Measurements from ENCODE around the gene APOH.

The APOH gene

DNA sequence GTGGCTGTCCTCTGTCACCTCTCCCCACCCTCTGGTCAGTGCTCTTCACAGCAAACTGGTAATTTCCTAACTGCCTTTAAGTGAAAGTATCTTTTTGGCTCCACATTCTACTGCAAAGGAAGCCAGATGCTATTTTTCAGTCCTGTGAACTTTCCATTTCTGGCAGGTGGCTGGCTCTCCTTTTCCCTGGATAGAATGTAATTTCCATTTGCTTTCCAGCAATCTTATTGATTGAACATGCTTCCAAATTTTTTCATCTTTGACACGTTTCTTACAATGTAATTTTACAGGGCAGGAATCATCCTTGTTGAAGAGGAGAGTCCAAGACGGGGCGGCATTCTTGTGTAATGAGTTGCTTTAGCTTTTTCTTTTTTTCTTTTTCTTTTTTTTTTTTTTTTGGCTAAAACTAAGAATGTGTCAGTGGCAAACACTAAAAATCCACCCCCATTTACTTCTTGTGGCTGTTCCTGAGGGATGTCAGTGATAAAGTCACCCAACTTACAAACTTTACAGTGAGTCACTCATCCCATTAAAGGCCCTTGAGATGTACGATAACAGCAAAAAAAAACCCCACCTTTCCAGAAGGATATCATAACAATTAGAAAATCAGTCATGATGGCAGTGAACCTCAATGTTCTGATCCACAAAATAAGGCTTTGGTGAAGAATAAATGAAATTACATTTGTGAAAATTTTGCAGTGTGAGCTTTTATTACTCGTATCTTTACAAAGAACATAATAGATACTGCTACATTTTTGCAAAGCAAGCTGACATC, 43.8 kb upstream of the APOH start:
- no peak for DNase-seq (ENCODE audit: low read depth)
- no peak for TF ChIP-seq POLR2A (IDR thresholded peaks at IDR 0.05; ENCODE audit: extremely low read depth, insufficient read length)
- TF ChIP-seq, protein P1, sequence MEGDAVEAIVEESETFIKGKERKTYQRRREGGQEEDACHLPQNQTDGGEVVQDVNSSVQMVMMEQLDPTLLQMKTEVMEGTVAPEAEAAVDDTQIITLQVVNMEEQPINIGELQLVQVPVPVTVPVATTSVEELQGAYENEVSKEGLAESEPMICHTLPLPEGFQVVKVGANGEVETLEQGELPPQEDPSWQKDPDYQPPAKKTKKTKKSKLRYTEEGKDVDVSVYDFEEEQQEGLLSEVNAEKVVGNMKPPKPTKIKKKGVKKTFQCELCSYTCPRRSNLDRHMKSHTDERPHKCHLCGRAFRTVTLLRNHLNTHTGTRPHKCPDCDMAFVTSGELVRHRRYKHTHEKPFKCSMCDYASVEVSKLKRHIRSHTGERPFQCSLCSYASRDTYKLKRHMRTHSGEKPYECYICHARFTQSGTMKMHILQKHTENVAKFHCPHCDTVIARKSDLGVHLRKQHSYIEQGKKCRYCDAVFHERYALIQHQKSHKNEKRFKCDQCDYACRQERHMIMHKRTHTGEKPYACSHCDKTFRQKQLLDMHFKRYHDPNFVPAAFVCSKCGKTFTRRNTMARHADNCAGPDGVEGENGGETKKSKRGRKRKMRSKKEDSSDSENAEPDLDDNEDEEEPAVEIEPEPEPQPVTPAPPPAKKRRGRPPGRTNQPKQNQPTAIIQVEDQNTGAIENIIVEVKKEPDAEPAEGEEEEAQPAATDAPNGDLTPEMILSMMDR (IDR thresholded peaks at IDR 0.05; ENCODE audit: low read depth, low read length) = no peak
- TF ChIP-seq, protein P2, sequence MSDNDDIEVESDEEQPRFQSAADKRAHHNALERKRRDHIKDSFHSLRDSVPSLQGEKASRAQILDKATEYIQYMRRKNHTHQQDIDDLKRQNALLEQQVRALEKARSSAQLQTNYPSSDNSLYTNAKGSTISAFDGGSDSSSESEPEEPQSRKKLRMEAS (IDR thresholded peaks at IDR 0.05; ENCODE audit: low read depth, low read length) = no peak
- TF ChIP-seq MYC (IDR thresholded peaks at IDR 0.05; ENCODE audit: low read depth, low read length) = no peak
- H3K4me3 ChIP-seq (ENCODE audit: low read depth, low read length) = no peak overlapping the region

DNA sequence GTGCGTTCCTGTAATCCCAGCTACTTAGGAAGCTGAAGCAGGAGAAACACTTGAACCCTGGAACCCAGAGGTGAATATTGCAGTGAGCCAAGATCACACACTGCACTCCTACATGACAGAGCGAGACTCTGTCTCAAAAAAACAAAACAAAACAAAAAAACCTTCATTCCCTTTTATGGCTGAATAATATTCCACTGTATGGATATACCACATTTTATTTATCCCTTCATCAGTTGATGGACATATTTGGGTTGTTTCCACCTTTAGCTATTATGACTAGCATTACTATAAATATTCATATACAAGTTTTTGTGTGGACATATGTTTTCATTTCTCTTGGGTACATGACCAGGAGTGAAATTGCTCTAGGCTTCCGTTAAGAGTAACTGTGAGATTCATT, 42.3 kb upstream of the APOH start:
- DNase-seq (ENCODE audit: low read depth) = no peak
- TF ChIP-seq, protein P1 (IDR thresholded peaks at IDR 0.05; ENCODE audit: low read depth, low read length) = no peak
- TF ChIP-seq POLR2A (IDR thresholded peaks at IDR 0.05; ENCODE audit: extremely low read depth, insufficient read length) (no peak), MYC (IDR thresholded peaks at IDR 0.05; ENCODE audit: low read depth, low read length) (no peak)
- TF ChIP-seq, protein P2 (IDR thresholded peaks at IDR 0.05; ENCODE audit: low read depth, low read length) = no peak
- no peak overlapping the region for H3K4me3 ChIP-seq (ENCODE audit: low read depth, low read length)

DNA sequence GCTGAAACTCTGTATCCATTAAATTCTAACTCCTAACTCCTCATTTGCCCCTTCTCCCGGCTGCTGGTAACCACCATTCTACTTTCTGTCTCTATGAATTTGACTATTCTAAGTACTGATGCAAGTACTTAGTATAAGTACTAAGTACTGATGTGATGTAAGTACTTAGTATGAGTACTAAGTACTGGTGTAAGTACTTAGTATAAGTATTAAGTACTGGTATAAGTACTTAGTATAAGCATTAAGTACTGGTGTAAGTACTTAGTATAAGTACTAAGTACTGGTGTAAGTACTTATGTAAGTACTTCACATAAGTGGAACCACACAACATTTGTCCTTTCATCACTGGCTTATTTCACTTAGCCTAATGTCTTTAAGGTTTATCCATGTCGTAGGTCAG, 40.9 kb upstream of the APOH start:
- H3K4me3 ChIP-seq (ENCODE audit: low read depth, low read length) = no peak overlapping the region
- TF ChIP-seq, protein P1 (IDR thresholded peaks at IDR 0.05; ENCODE audit: low read depth, low read length) = no peak
- no peak for TF ChIP-seq POLR2A (IDR thresholded peaks at IDR 0.05; ENCODE audit: extremely low read depth, insufficient read length)
- no peak for TF ChIP-seq MYC (IDR thresholded peaks at IDR 0.05; ENCODE audit: low read depth, low read length)
- TF ChIP-seq, protein P2 (IDR thresholded peaks at IDR 0.05; ENCODE audit: low read depth, low read length) = no peak
- DNase-seq (ENCODE audit: low read depth) = no peak

DNA sequence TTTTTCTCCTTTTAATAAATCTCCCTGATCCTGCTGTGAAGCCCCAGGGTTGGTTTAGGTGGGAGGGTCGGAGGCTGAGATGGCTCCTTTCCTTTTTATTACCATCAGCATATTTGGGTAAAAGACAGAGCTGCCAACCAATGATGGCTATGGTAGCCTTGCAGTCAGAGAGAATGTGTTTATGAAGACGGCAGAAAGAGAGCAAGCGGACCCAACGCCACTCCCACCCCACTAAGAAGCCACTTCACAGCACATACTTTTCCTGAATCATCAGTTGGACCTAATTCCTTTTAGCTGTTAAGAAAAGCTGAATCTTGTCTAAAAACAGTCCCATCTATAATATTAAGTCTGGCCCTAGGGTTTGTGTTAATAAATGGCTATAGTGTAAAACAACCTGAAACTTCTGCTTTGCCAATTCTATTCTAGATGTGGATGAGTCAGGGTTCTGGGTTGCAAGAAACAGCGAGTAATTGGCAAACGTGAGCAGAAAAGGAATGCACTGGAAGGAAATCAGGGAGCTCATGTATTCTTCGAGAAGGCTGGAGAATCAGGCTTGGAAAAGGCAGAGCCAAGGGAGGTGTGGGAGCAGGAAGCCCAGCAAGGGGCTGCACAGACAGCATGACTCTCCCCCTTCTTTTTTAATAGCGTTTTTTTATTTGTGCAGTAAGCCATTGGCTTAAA, 39.2 kb upstream of the APOH start:
- TF ChIP-seq, protein P1 (IDR thresholded peaks at IDR 0.05; ENCODE audit: low read depth, low read length) = no peak
- TF ChIP-seq POLR2A (IDR thresholded peaks at IDR 0.05; ENCODE audit: extremely low read depth, insufficient read length) (no peak), MYC (IDR thresholded peaks at IDR 0.05; ENCODE audit: low read depth, low read length) (no peak)
- TF ChIP-seq, protein P2 (IDR thresholded peaks at IDR 0.05; ENCODE audit: low read depth, low read length) = no peak
- DNase-seq (ENCODE audit: low read depth) = no peak
- H3K4me3 ChIP-seq (ENCODE audit: low read depth, low read length) = no peak overlapping the region

DNA sequence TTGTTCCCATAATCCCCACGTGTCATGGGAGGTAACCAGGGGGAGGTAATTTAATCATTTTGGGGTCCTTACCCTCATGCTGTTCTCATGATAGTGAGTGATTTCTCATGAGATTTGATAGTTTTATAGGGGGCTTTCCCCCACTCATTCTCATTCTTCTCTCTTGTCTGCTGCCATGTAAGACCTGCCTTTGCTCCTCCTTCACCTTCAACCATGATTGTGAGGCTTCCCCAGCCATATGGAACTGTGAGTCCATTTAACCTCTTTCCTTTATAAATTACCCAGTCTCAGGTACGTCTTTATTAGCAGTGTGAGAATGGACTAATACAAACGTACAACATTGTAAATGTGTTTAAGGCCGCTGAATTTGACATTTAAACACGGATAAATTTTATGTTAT, 35.5 kb upstream of the APOH start:
- no peak overlapping the region for H3K4me3 ChIP-seq (ENCODE audit: low read depth, low read length)
- no peak for DNase-seq (ENCODE audit: low read depth)
- TF ChIP-seq MYC (IDR thresholded peaks at IDR 0.05; ENCODE audit: low read depth, low read length) (no peak), POLR2A (IDR thresholded peaks at IDR 0.05; ENCODE audit: extremely low read depth, insufficient read length) (no peak)
- TF ChIP-seq, protein P1 (IDR thresholded peaks at IDR 0.05; ENCODE audit: low read depth, low read length) = no peak
- TF ChIP-seq, protein P2 (IDR thresholded peaks at IDR 0.05; ENCODE audit: low read depth, low read length) = no peak
